Measurements from ENCODE around the gene OR51I2.

DNA sequence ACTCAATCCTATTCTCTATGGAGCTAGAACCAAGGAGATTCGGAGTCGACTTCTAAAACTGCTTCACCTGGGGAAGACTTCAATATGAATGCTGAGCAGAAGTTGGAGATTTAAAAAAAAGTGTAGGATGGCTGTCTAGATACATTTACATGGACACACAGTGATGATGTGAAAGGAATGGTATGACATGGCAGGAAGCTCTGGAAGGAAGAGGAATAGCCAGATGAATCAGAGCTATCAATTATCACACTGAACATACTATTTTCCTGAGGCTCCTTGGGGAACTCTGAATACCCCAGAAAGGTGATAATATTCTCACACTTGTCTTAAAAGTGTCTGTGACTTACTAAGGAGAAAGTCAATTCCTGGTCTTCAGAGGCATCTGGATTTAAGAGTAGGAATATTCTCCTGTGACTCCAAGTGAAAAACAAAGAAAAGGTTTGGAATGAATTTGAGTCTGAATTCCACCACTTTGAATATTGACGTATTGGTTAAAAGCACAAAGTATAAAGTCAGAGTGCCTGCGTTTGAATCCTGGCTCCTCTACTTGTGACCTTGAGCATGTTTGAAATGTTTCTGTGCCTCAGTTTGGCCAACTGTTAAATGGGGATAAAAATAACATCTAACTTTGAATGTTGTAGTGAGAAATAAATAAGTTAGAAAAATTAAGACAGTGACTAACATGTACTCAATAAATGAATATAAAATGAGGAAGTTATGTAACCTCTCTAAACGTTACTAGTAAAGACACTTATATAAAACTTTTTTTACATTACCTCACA, 40.6 kb downstream of the OR51I2 start:
- TF ChIP-seq, protein P1, sequence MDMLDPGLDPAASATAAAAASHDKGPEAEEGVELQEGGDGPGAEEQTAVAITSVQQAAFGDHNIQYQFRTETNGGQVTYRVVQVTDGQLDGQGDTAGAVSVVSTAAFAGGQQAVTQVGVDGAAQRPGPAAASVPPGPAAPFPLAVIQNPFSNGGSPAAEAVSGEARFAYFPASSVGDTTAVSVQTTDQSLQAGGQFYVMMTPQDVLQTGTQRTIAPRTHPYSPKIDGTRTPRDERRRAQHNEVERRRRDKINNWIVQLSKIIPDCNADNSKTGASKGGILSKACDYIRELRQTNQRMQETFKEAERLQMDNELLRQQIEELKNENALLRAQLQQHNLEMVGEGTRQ (IDR thresholded peaks at IDR 0.05) = no peak
- TF ChIP-seq EHMT2 (IDR thresholded peaks at IDR 0.05; ENCODE audit: low read depth) (no peak), RARB (CRISPR knock-in tag; IDR thresholded peaks at IDR 0.05) (no peak), POLR2A (IDR thresholded peaks at IDR 0.05; ENCODE audit: low read length) (no peak), MAZ (IDR thresholded peaks at IDR 0.05; ENCODE audit: borderline replicate concordance, low read depth, low read length) (no peak), ESRRA (IDR thresholded peaks at IDR 0.05; ENCODE audit: borderline replicate concordance, low read length) (no peak), BHLHE40 (IDR thresholded peaks at IDR 0.05; ENCODE audit: low read depth, low read length) (no peak), GATA3 (IDR thresholded peaks at IDR 0.05; ENCODE audit: borderline replicate concordance) (no peak), EP300 (IDR thresholded peaks at IDR 0.05) (no peak)
- TF ChIP-seq, protein P2, sequence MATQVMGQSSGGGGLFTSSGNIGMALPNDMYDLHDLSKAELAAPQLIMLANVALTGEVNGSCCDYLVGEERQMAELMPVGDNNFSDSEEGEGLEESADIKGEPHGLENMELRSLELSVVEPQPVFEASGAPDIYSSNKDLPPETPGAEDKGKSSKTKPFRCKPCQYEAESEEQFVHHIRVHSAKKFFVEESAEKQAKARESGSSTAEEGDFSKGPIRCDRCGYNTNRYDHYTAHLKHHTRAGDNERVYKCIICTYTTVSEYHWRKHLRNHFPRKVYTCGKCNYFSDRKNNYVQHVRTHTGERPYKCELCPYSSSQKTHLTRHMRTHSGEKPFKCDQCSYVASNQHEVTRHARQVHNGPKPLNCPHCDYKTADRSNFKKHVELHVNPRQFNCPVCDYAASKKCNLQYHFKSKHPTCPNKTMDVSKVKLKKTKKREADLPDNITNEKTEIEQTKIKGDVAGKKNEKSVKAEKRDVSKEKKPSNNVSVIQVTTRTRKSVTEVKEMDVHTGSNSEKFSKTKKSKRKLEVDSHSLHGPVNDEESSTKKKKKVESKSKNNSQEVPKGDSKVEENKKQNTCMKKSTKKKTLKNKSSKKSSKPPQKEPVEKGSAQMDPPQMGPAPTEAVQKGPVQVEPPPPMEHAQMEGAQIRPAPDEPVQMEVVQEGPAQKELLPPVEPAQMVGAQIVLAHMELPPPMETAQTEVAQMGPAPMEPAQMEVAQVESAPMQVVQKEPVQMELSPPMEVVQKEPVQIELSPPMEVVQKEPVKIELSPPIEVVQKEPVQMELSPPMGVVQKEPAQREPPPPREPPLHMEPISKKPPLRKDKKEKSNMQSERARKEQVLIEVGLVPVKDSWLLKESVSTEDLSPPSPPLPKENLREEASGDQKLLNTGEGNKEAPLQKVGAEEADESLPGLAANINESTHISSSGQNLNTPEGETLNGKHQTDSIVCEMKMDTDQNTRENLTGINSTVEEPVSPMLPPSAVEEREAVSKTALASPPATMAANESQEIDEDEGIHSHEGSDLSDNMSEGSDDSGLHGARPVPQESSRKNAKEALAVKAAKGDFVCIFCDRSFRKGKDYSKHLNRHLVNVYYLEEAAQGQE (IDR thresholded peaks at IDR 0.05) = no peak
- TF ChIP-seq, protein P3, sequence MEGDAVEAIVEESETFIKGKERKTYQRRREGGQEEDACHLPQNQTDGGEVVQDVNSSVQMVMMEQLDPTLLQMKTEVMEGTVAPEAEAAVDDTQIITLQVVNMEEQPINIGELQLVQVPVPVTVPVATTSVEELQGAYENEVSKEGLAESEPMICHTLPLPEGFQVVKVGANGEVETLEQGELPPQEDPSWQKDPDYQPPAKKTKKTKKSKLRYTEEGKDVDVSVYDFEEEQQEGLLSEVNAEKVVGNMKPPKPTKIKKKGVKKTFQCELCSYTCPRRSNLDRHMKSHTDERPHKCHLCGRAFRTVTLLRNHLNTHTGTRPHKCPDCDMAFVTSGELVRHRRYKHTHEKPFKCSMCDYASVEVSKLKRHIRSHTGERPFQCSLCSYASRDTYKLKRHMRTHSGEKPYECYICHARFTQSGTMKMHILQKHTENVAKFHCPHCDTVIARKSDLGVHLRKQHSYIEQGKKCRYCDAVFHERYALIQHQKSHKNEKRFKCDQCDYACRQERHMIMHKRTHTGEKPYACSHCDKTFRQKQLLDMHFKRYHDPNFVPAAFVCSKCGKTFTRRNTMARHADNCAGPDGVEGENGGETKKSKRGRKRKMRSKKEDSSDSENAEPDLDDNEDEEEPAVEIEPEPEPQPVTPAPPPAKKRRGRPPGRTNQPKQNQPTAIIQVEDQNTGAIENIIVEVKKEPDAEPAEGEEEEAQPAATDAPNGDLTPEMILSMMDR (IDR thresholded peaks at IDR 0.05) = no peak

Measured in A549 (cell line).